A673 (cell line): ENCODE data around the gene PKP3.

Source experiments
- EZH2 ChIP-seq: fragments of 200-600 bp; sonication (generic); IDR thresholded peaks from 2 replicates; pipeline ENCODE4 v1.6.1; 2017; ENCODE audit warnings: borderline replicate concordance, low read depth, mild to moderate bottlenecking, mixed read lengths, antibody characterized with exemption, low read length; ENCODE audit not compliant: poor library complexity, severe bottlenecking
- TF ChIP-seq, protein P1 (sequence below): fragments of 300-800, 200-600 bp; sonication (generic); conservative IDR thresholded peaks from 2 replicates; pipeline ENCODE4 v1.5.1; 2017; ENCODE audit warnings: low read depth, mild to moderate bottlenecking, antibody characterized with exemption, low read length, moderate library complexity, mixed read lengths

DNA sequence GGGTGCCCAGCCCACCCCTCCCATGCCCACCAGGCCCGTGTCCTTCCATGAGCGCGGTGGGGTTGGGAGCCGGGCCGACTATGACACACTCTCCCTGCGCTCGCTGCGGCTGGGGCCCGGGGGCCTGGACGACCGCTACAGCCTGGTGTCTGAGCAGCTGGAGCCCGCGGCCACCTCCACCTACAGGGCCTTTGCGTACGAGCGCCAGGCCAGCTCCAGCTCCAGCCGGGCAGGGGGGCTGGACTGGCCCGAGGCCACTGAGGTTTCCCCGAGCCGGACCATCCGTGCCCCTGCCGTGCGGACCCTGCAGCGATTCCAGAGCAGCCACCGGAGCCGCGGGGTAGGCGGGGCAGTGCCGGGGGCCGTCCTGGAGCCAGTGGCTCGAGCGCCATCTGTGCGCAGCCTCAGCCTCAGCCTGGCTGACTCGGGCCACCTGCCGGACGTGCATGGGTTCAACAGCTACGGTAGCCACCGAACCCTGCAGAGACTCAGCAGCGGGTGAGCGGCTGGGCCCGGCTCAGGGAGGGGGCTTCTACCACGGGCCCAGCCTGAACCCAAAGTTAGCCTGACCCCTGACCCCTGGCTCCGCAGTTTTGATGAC is 3.0 kb downstream of the PKP3 start:
- TF ChIP-seq, protein P1, sequence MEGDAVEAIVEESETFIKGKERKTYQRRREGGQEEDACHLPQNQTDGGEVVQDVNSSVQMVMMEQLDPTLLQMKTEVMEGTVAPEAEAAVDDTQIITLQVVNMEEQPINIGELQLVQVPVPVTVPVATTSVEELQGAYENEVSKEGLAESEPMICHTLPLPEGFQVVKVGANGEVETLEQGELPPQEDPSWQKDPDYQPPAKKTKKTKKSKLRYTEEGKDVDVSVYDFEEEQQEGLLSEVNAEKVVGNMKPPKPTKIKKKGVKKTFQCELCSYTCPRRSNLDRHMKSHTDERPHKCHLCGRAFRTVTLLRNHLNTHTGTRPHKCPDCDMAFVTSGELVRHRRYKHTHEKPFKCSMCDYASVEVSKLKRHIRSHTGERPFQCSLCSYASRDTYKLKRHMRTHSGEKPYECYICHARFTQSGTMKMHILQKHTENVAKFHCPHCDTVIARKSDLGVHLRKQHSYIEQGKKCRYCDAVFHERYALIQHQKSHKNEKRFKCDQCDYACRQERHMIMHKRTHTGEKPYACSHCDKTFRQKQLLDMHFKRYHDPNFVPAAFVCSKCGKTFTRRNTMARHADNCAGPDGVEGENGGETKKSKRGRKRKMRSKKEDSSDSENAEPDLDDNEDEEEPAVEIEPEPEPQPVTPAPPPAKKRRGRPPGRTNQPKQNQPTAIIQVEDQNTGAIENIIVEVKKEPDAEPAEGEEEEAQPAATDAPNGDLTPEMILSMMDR, result no peak
- TF ChIP-seq EZH2, result no peak
